ENCODE results near the gene CD6. TPM values are rescaled to one million over a fixed set of nuclear protein-coding genes. Genes with fewer than 3 reads are reported as not detected.

The CD6 gene
- total and polyA plus RNA-seq, 2 of the 8 experiments (the other 6 are each of a cell fraction or from before 2014, with no cell fraction given), result 0.03 TPM; not detected in 1

GRCh38 chr11:61061081-61061826 is 89.8 kb downstream of the CD6 start (continued):
- TF ChIP-seq CHD7 (IDR thresholded peaks at IDR 0.05; ENCODE audit: insufficient replicate concordance, low read length) (no peak), MAFK (IDR thresholded peaks at IDR 0.05; ENCODE audit: low read depth, low read length) (no peak), SRF (IDR thresholded peaks at IDR 0.05; ENCODE audit: low read depth, low read length) (no peak), JUN (IDR thresholded peaks at IDR 0.05; ENCODE audit: low read depth, low read length) (no peak), CTBP2 (IDR thresholded peaks at IDR 0.05; ENCODE audit: borderline replicate concordance, insufficient read depth, insufficient read length, low read length) (no peak), USF2 (IDR thresholded peaks at IDR 0.05; ENCODE audit: low read length) (no peak), SIX5 (IDR thresholded peaks at IDR 0.05; ENCODE audit: low read depth, low read length) (no peak), TAF1 (IDR thresholded peaks at IDR 0.05; ENCODE audit: low read depth, low read length) (no peak), SP4 (IDR thresholded peaks at IDR 0.05; ENCODE audit: low read length) (no peak)

Data from H1 (cell line).